Stimulated activated CD4-positive, alpha-beta T cell treated with anti-CD3 and anti-CD28 coated beads, Interleukin-15, amount 100 ng/mL, for 1 hour (primary cell): ENCODE data around the gene BABAM2.
"Not testable (repeated sequence)": the region's sequence is repeated elsewhere in the genome, so short reads cannot be mapped to it uniquely, and the experiment has no call there.

ENCODE experiments used
- DNase-seq, 2 donors: peaks; one replicate each; pipeline ENCODE4 v3.0.0-alpha.2; 2020; ENCODE audit warnings: low read depth in 1 of 2, low spot score in 1 of 2

Gene BABAM2

DNA sequence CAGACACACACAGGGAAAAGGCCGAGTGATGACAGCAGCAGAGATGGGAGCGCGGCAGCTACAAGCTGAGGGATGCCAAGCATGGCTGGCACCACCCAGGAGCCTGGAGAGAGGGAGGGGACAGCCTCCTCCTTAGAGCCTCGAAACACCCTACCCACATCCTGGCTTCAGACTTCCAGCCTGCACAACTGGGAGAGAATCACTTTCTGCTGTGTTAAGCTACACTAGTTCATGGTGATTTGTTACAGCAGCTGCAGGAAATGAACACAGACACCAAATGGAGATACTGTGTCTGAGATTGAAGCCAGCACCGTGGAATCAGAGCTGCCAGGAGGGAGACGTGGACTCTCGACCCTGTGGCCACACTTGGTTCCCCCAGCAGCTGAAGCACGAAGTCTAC is 474.6 kb downstream of the BABAM2 start:
- DNase-seq, result no peak

DNA sequence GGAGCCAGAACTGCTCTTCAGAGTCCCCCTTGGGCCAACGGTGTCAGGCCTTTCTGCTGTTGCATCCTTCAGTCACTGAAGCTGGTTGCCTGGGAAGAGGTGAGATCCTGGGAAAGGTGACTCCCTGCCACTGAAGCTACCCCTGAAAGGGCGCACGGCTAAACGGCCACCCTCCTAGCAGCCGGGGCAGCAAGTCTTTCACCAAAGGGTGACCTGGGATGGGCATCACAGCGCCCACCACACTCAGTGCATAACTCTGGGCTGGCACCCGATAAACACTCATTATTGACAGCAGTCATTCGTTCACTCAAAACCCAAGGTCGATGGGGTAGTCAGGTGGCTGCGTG is 475.6 kb downstream of the BABAM2 start:
- DNase-seq, result no peak

DNA sequence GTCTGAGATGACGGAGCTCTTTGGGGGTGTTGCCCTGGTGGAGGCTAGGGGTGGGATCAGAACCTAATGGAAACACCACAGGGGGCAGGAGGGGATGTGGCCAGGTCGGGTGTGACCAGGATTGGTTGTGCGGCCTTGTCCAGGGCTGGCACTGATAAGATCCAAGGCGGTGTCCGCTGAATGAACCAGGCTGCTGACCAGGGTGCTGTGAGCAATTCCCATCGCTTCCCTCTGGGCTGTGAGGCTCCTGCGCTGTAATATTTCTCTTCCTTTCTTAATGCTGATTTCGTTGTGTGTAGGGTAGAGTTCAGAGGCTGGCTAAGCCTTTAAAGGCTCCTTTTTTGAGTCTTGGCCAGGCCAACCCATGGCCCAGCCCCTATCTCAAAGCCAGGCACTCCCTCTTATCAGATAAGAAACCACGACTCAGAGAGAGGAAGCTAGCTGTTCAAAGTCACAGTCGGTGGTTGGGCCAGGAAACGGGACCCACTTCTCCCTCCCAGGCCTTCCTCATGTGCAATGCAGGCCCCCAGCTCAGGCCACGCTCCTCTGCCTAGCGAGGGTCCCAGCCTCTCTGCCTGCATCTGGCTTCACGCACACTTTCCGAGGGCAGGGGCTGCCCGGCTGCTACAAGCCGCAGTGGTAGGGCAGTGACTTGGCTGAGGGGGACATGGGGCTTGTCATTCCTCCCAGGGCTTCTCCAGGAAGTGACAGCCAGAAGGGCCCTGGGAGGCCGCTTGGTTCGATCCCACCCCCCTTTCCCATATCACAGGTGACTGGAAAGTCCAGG is 476.2 kb downstream of the BABAM2 start:
- DNase-seq, result peak; percentile 7 to 19

DNA sequence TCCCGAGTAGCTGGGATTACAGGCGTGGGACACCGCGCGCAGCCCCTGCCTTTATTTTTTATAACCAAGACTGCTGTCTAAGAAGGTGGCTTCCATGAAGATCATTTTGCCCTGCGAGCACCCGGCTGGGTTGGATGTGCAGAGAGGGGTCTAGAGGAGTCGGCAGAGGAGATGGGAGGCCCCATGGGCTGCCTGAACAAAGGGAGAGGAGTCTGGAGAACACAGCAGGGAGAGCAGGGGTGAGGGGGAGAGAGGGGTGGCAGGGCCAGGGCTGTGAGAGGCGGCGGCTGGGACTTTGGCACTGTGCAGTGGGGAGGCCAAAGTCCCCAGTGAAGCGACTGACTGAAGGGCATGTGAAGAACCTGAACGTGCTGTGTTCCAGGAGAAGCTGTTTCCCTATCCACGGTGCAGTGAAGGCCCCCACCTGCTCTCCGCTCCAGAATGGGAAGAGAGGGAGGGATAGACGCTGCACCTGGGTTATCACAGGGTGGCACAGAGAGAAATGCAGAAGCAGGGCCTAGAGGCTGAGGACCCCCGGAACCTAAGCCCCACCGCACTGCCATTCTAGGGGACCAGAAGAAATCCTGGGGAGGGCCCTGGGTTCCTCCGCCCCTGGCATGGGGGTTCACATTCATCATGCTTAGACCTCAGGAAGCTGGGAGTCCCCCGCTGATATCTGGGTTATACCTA is 477.3 kb downstream of the BABAM2 start:
- DNase-seq, result no peak

DNA sequence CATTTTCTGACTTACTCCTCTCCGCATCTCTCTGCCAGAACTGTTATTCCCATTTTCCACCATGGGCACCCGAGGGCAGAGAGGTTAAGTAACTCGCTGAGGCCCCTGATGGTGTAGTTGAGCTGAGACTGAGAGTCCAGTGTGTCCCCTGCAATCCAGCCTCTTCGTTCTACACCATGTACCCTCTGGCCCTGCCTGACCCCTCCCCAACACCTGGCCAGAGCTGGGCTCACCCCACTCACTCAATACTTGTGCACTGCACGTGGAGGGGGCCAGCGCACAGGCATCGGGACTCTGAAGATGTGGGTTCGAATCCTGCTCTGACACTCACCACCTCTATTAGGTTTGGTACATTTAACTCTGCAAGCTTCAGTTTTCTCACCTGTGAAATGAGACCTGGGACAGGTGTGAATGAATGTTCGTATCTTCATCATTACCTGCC is 477.8 kb downstream of the BABAM2 start:
- no peak for DNase-seq

DNA sequence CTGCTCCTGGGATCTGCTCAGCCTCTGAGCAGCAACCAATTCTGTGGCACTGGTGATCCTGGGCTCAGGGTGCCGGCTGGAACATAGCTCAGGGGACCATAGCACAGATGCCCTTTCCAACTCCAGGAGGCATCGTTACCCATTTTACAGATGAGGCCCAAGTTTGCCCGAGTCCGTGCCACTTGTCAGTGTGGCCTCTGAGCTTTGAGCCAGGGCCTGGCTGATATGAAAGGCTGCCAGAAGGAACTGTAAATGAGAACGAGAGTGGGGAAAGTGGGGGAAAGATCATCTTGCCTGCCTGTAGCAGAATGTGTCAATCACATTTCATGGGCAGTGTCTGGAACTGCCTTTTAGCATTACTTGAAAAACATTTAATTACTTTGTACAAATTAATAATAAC is 478.8 kb downstream of the BABAM2 start:
- no peak for DNase-seq

DNA sequence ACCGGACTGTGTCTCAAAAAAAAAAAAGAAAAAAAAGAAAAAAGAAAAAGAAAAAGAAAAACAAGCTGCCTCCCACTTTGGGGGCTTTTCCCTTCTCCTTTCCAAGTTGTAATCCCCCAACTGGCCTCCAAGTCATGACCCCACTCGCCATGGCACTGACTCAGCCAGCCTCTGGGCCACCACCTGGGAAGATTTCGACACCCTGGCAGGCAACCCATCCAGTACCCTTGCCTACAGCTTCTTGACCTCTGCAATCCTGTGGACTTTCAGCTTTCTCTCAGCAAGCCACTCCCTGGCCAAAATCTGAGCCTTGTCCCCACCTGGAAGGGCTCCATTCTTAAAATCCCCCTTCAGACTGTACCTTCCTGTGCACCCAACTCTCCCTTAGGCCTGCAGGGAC is 479.8 kb downstream of the BABAM2 start:
- no peak for DNase-seq

DNA sequence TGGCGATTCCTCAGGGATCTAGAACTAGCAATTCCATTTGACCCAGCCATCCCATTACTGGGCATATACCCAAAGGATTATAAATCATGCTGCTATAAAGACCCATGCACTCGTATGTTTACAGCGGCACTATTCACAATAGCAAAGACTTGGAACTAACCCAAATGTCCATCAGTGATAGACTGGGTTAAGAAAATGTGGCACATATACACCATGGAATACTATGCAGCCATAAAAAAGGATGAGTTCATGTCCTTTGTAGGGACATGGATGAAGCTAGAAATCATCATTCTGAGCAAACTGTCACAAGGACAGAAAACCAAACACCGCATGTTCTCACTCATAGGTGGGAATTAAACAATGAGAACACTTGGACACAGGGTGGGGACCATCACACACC is 481.2 kb downstream of the BABAM2 start:
- not testable (repeated sequence) for DNase-seq

DNA sequence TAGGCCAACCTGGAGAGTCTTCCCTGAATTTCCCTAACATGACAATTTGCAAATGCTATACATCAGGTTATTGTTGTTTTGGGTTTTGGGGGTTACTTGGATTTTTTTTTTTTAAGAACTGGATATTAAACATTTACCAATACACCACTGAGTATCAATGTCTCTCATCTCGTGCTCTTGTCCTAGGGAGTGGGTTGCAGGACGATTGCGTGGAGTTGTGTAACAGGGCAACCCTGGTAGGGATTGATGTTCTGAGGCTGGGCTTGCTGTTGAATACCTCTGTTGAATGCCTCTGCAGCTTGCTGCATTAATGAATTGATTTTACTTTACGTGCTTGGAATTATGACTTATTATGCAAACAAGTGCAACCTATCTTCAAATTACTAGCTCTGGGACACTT is 483.3 kb downstream of the BABAM2 start:
- no peak for DNase-seq

DNA sequence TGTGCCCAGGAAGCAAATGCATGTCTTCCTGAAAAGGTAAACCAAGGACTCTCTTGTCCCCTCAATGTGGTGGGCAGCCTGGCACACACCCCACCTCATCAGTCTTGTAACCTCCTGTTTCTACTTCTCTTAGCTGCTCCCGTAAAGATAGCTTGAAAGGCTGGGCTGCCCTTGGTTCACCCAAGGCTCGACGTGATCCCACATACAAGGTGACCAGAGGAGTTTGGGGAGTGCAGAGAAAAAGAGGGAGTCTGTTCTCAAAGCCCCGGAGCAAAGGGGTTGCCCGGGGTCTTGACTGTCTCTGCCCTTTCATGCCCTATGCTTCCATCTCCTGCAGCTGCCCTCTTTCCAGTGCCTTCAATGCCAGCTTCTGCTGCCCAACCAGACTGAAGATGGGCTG is 483.8 kb downstream of the BABAM2 start:
- DNase-seq, result no peak

DNA sequence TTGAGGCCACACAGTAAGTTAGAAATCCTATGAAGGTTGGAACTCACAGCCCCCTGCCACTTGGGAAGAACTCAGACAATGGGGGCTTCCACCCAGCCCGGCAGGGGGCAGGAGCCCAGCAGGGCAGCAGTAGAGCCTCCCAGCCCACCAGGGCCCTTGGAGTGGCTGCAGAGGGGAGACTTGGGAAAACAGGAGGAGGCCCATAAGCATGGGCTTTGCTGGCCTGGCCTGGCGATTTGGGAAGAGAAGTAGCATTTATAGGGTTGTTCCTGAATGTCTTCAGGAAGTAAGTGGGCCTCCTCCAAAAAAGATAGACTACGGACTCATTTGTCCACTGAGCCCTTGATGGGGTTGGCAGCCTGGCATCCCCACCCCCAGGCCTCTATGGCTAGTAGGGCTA is 484.7 kb downstream of the BABAM2 start:
- DNase-seq, result no peak

DNA sequence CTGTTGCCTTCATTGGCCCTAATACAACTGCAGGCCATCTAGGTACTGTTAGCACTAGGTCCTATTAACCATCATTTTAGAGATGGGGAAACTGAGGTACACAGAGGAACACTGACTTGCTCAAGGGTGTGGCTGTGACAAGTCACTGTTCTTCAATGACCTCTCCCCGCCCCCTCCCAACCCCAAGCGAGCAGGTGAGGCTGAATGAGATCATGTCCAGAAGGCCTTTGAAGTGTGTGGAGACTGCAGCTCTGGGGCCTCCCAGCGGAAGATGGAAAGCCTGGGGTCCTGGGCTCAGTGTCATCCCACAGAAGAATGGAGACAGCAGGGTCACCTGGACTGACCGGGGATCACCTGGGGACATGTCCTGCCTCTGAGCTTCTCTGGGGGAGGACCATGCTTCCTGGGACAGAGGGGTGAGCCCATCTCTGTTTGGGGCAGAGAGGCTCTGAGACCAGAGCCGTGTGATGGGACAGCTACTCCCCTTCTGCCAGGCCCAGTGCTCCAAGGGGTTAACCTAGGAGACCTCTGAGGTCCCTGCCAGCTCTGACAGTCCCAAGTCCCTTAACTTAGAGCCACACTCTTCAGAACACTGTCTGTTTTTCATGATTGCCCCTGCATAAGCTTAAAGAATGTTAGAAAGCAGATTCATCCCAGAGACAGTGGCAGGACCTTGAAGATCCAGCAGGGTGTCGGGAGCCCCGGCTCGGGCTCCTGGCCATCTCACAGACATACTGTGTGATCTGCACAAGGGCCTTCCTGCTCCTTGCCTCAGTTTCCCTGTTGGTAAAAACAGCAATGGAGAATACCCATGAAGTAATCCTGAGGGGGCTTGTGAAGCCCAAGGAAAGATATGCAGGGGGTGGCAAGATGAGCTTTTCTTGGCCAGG is 485.5 kb downstream of the BABAM2 start:
- DNase-seq, result no peak

DNA sequence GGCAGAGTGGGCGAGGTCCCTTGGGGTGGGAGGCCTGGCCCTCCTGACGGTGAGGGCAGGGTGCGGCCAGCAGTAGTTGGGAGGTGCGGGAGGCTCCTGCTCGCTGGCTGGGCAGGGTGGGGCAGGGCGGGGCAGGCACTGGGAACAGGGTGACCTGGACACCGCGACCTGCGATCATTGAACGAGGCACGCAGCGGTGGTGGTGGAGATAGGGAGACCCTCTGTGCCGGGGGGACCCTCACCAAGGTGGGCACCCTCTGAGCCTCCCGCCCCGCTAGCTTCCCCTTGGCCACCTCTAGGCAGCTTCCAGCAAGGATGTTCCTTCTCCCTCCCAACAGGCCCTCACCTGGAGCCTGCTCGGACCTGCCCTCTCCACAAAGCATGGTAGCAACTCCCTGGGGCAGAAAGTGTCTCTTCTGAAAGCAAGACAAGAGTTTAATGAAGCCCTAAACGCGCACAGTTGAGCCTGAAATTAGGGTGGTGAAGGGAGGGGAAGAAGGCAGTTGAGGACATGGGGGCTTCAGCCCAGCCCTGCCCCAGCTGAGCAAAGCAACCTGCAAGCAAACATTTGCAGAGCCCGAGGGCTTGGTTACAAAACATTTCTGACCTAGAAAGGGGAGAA is 486.8 kb downstream of the BABAM2 start:
- no peak for DNase-seq

DNA sequence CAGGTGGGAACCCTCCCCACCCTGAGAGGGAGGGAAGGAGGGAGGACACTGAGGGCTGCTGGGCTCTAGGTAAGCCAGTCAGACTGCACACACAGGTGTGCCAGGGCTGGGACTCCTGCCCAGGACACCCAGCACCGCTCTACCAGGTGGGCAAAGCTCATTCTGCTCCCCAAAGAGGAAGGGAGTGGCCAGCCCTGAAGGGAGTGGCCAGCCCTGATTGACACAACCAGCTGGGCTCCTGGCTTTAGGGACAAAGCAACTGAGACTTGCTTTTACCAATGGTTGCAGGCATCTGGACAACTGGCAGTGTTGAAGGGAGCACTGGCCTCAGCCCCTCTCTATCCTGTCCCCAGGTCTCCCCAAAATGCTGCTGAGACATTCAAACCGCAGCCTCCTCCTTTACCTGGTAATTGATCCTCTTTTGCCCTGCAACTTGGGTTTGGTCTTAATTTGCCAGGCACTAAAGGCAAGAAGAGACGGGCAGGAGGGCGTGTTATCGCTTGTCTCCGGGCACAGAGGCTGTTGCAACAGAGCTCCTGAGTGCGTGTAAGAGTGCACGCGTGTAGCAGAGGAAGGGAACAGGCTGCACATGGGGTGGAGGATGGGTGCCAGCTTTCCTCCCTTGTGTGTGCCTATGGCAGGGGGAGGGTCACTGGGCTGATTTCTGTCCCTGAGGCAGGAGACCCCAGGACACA is 487.6 kb downstream of the BABAM2 start:
- no peak for DNase-seq

DNA sequence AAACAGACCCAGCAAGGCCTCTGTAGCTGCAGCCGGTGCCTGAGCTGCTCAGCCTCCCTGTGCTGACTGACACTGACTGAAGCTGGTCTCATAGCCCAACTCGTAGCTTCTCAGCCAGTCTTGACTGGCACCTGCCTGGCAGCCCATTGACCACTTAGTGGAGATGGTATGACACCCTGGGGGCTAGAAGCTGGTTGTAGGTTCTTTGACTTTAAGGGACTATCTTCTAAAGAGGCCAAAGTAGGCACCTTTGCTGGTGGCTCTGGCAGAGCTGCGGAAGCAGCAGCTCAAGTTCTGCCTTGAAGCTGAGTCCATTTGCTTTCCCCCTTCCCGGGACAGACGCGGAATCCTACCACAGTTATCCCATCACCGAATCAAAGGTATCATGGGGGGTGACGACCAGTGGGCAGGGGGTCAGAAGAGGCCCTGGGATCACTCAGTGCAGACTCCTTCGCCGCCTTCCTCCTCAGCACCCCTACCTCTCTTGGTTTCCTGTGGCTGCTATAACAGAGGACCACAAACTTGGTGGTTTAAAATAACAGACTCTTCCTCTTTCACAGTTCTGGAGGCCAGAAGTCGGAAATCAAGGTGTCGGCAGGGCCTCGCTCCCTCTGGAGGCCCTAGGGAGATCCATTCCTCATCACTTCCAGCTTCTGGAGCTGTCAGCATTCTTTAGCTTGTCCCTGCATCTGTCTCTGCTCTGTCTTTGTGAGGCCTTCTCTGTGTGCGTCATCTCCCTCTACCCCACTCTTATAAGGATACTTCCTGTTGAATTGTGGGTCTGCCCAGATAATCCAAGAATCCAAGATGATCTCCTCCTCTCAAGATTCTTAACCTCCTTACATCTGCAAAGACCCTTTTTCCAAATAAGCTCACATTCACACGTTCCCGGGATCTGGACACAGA is 488.4 kb downstream of the BABAM2 start:
- DNase-seq, result no peak

DNA sequence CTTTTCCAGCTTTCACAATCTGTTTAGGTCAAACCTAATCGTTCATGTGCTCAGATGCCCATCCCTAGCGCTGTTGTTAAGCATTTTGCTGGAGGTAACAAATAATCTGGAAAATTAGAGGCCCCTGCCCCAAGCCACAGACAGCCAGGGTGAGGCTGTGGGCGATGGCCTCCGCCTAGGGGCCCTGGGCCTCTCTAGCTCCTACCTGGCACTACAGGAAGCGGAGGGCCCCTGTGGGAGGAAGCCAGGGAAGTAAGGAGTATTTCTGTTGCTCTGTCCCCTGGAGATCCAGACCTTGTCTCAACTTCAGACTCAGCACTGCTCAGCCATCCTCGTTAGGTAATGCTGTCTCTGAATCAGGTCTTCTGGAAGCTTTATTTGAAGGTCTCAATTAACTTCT is 489.7 kb downstream of the BABAM2 start:
- no peak for DNase-seq

DNA sequence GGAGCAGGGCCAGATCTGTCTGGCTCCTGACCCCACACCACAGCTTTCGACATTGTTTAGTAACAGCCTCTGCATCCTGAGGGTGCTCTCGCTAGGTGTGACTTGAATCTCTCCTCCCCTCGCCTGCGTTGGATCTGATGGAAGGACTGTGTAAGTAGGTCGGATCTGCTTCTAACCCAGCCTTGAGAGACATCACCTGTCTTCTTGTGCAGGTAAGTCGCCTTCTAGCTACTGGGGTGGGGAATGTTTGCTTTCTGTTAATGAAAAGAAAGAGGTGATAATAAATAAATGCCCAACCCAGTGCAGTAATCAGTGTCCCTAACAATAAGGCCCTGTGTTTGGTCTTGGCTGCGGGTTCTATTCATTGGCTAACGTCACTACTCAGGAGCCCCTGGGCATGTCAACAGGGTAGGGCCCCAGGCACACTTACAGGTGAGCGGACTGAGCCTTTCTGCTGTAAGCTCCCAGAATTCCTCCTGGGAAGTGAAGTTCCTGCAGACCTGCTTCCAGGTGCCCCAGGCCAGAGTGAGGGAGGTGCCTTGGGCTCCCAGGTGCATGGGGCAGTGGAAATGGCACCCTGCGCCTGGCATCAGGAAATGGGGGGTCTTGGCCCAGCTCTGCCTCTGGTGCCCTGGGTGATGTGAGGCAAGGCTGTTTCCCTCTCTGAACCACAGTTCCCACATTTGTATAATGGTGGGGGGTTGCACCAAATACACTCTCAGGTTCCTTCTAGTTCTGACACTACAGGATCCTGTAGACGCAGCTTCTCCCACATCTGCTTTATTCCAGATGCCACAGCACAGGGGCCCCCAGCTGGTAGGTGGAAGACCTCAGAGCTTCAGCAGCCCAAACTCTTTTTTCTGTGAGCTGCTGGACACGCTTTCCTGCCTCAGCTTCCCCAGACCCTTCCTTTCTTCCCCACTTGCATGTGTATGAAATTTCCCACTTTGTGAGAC is 491.0 kb downstream of the BABAM2 start:
- DNase-seq, result no peak

DNA sequence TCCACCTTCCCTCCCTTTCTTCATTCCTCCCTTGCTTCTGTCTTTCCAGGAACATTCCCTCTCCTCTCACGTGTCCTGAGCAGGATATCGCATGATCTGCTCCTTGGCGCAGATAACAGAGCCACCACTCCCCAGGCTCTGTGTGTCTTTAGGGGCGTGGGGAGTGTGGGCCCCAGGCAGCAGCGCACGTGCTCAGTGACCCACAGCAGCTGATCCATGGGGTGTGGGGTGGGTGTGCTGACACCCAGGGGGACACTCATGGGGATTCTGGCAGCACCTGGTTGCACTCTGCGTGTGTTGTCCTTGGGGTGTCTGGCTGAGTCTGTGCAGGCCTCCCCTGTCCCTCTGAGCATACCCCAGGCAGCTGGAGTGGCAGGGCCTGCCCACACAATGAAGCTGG is 492.2 kb downstream of the BABAM2 start:
- no peak for DNase-seq
